MM.1S (cell line): ENCODE results near the gene DISP3.

Source experiments
- EZH2 ChIP-seq: fragments of 300-600 bp; sonication (generic); optimal IDR thresholded peaks from 2 replicates; pipeline ENCODE3; 2017; ENCODE audit warnings: low read depth, mild to moderate bottlenecking, antibody characterized with exemption, low read length, mixed read lengths
- EZH2phosphoT487 ChIP-seq: fragments of 300-600 bp; sonication (generic); IDR thresholded peaks from 2 replicates; pipeline ENCODE4 v1.6.1; 2018; ENCODE audit warnings: antibody characterized with exemption, low read length
- TF ChIP-seq, protein P1 (sequence below): fragments of 300-600 bp; sonication (generic); IDR thresholded peaks from 2 replicates; pipeline ENCODE4 v1.5.1; 2016; ENCODE audit warnings: antibody characterized with exemption, low read length, mixed read lengths

DNA sequence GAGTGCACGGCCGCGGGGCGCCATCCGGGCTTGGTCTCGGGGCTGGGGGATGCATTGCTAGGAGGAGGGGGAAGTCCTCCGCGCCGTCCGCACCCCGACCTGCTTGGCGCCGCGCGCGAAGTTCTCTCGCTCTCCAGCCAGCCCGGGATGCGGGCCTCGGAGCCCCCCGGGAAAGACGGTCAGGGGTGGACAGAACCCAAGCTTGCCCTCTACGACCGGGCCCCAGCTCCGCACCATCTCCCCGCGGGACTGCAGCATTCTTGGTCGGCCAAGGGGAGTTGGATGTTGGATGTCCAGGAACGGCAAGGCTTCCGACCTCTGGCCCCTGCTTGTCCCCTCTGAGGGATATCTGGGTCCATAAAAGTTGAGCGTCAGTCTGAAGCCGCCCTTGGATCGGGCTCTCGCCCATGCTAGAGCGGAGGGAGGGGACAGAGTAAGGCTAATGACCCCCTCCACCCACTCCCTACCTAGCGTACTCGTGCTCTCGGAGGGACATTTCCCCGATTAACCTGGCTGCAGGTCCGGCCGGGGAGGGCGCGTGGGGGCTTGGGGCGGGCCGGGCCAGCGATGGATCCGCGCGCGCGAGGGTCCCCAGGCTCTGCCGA is 522 bp downstream of the DISP3 start:
- TF ChIP-seq, protein P1, sequence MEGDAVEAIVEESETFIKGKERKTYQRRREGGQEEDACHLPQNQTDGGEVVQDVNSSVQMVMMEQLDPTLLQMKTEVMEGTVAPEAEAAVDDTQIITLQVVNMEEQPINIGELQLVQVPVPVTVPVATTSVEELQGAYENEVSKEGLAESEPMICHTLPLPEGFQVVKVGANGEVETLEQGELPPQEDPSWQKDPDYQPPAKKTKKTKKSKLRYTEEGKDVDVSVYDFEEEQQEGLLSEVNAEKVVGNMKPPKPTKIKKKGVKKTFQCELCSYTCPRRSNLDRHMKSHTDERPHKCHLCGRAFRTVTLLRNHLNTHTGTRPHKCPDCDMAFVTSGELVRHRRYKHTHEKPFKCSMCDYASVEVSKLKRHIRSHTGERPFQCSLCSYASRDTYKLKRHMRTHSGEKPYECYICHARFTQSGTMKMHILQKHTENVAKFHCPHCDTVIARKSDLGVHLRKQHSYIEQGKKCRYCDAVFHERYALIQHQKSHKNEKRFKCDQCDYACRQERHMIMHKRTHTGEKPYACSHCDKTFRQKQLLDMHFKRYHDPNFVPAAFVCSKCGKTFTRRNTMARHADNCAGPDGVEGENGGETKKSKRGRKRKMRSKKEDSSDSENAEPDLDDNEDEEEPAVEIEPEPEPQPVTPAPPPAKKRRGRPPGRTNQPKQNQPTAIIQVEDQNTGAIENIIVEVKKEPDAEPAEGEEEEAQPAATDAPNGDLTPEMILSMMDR, result no peak
- TF ChIP-seq EZH2, result no peak
- TF ChIP-seq EZH2phosphoT487, result no peak
